ENCODE results near the gene WFS1. TPM values are rescaled to one million over a fixed set of nuclear protein-coding genes. Genes with fewer than 3 reads are reported as not detected.

Gene WFS1
- total RNA-seq, 1 experiment from 2014 or later, result 57.1 TPM

DNA sequence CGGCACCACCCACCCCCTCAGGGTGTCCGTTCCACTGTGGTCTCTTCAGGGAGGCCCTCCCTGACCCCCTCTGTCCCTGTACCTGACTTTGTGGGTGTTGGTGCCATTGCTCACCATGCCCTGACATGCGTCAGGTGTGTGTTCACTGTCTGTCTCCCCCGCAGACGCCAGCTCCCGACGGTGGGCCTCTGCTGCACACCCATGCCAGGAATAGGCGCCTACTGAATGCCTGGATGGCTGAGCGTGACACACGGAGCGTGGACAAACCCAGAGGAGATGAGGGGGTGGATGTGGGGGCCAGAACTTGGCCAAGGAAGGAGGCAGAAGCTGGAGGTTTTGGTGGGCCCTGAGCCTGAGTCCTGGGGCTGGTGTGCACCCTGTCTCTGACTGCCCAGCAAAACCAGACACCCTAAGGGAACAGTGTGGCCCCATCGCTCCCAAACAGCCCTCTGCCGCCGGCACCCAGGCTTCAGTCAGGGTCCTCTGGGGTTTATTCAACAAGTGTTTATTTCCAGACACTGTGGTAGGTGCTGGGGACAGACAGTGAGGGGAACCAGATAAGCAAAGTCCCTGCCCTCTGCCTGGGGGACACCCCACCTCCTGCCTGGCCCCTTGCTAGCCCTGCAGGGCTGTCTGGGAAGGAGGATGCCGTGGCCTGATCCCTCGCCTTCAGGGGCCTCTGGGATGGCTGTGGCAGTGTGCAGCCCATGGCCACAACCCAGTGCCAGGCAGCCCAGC lies 76.9 kb downstream of the WFS1 start:
- BruUV-seq (replicated peaks), result no TSS peak
- no peaks in the 10 kb centered on the region for H3K36me3 ChIP-seq (ENCODE audit: low read depth)
- H4K20me1 ChIP-seq (ENCODE audit: insufficient read depth), result no peaks in the 10 kb centered on the region
- no peak overlapping the region for H3K27ac ChIP-seq
- ChIA-PET CTCF (no interaction called here), POLR2A (ENCODE audit: unreplicated experiment) (interaction anchor here (0.5 kb wide), 1 partner anchor 228 kb away, joined by 3 read pairs; the partner anchor contains the start of gene MAN2B2)
- H3K79me2 ChIP-seq (ENCODE audit: low read depth), result no peaks in the 10 kb centered on the region
- H3K4me2 ChIP-seq, result no peak overlapping the region
- intact Hi-C loops (cut with micrococcal nuclease; ENCODE audit: unreplicated experiment), result no loop called here
- H3K27me3 ChIP-seq (ENCODE audit: insufficient read depth, low read depth), result no peaks in the 10 kb centered on the region
- no peak for DNase-seq
- peaks cover 18% of the 10 kb centered on the region for H3F3A ChIP-seq (ENCODE audit: insufficient read depth, low read depth)
- H2AFZ ChIP-seq, result no peak overlapping the region
- H3K4me3 ChIP-seq, result no peak overlapping the region
- no peaks in the 10 kb centered on the region for H3K9me3 ChIP-seq (ENCODE audit: insufficient read depth, low read depth)
- no peaks in the 10 kb centered on the region for H3K9me2 ChIP-seq (ENCODE audit: insufficient read depth)
- no peak for TF ChIP-seq EZH2 (IDR thresholded peaks at IDR 0.05; ENCODE audit: low read depth)
- TF ChIP-seq, protein P1, sequence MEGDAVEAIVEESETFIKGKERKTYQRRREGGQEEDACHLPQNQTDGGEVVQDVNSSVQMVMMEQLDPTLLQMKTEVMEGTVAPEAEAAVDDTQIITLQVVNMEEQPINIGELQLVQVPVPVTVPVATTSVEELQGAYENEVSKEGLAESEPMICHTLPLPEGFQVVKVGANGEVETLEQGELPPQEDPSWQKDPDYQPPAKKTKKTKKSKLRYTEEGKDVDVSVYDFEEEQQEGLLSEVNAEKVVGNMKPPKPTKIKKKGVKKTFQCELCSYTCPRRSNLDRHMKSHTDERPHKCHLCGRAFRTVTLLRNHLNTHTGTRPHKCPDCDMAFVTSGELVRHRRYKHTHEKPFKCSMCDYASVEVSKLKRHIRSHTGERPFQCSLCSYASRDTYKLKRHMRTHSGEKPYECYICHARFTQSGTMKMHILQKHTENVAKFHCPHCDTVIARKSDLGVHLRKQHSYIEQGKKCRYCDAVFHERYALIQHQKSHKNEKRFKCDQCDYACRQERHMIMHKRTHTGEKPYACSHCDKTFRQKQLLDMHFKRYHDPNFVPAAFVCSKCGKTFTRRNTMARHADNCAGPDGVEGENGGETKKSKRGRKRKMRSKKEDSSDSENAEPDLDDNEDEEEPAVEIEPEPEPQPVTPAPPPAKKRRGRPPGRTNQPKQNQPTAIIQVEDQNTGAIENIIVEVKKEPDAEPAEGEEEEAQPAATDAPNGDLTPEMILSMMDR (conservative IDR thresholded peaks at IDR 0.05), result no peak
- peaks cover 18% of the 10 kb centered on the region for H3K4me1 ChIP-seq (replicated peaks; ENCODE audit: insufficient read depth)

DNA sequence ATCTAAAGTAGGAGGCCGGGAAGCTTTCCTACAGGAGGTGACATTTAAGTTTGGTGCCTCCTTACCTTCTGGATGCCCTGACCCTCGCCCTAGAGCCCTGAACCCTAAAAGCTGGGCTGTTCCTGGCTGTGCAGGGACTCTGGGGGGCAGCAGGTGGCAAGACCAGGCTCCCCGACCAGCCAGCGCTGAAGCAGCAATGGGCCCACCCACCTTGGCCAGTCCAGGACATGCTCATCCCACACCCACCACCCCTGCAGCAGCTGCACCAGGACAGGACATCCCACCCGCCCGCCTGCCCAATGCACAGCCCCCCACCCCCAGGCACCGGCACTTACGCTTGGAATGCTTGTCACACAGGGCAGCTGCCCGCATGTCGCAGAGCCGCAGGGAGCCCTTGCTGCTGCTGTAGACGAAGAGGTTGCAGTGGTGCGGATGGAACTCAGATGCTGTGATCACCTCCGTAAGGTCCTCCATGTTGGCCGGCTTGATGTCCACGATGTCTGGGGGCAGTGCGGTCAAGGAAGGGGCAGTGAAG lies 77.9 kb downstream of the WFS1 start:
- no peaks in the 10 kb centered on the region for H3K27me3 ChIP-seq (ENCODE audit: insufficient read depth, low read depth)
- POLR2A ChIA-PET (ENCODE audit: unreplicated experiment), result no interaction called here

DNA sequence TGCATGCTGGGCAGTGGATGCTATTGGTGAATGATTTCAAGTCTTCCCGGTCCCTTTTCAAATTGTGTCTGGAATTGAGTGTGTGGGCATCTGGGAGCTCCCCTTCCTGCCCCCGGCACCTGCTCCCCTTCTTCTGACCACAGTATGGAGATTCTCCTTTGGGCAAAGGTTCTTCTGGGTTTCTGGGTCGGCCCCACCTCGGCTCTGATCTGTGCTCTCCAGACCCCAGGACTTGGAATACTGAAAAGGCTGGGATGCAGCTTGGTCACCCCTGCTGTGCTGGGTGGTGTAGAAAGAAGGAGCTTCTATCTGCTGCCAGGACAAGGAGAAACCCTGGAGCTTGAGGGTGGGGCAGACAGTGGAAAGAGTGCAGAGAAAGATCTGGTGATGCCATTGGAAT lies 78.8 kb downstream of the WFS1 start:
- H3K9me2 ChIP-seq (ENCODE audit: insufficient read depth), result no peaks in the 10 kb centered on the region
- POLR2A ChIA-PET (ENCODE audit: unreplicated experiment), result no interaction called here
- peaks cover 16% of the 10 kb centered on the region for H3K4me1 ChIP-seq (replicated peaks; ENCODE audit: insufficient read depth)

More for the DNA sequence above, 77.9 kb downstream of the WFS1 start:
- Histone ChIP-seq H3K79me2 (ENCODE audit: low read depth) (no peaks in the 10 kb centered on the region), H3K9me3 (ENCODE audit: insufficient read depth, low read depth) (no peaks in the 10 kb centered on the region), H4K20me1 (ENCODE audit: insufficient read depth) (no peaks in the 10 kb centered on the region), H3K27ac (no peak overlapping the region), H3K4me2 (no peak overlapping the region), H3K4me3 (no peak overlapping the region), H3F3A (ENCODE audit: insufficient read depth, low read depth) (peaks cover 18% of the 10 kb centered on the region), H3K4me1 (replicated peaks; ENCODE audit: insufficient read depth) (peaks cover 18% of the 10 kb centered on the region), H3K9me2 (ENCODE audit: insufficient read depth) (no peaks in the 10 kb centered on the region), H3K36me3 (ENCODE audit: low read depth) (no peaks in the 10 kb centered on the region), H2AFZ (no peak overlapping the region)
- DNase-seq, result no peak
- CTCF ChIA-PET, result no interaction called here
- TF ChIP-seq, protein P1 (conservative IDR thresholded peaks at IDR 0.05), result no peak
- TF ChIP-seq EZH2 (IDR thresholded peaks at IDR 0.05; ENCODE audit: low read depth), result no peak
- intact Hi-C loops (cut with micrococcal nuclease; ENCODE audit: unreplicated experiment), result no loop called here
- BruUV-seq (replicated peaks), result no TSS peak

More for the DNA sequence above, 78.8 kb downstream of the WFS1 start:
- H3K4me3 ChIP-seq, result no peak overlapping the region
- H2AFZ ChIP-seq, result no peak overlapping the region
- no peak overlapping the region for H3K4me2 ChIP-seq
- no peaks in the 10 kb centered on the region for H3K79me2 ChIP-seq (ENCODE audit: low read depth)
- no peaks in the 10 kb centered on the region for H3K36me3 ChIP-seq (ENCODE audit: low read depth)
- intact Hi-C loops (cut with micrococcal nuclease; ENCODE audit: unreplicated experiment), result no loop called here
- H3K27ac ChIP-seq, result no peak overlapping the region
- no peak for DNase-seq
- H3K9me3 ChIP-seq (ENCODE audit: insufficient read depth, low read depth), result no peaks in the 10 kb centered on the region
- CTCF ChIA-PET, result no interaction called here
- H3F3A ChIP-seq (ENCODE audit: insufficient read depth, low read depth), result peaks cover 17% of the 10 kb centered on the region
- no peak for TF ChIP-seq EZH2 (IDR thresholded peaks at IDR 0.05; ENCODE audit: low read depth)
- TF ChIP-seq, protein P1 (conservative IDR thresholded peaks at IDR 0.05), result no peak
- H3K27me3 ChIP-seq (ENCODE audit: insufficient read depth, low read depth), result no peaks in the 10 kb centered on the region
- BruUV-seq (replicated peaks), result no TSS peak
- no peaks in the 10 kb centered on the region for H4K20me1 ChIP-seq (ENCODE audit: insufficient read depth)
